NOMO-1 (cell line): ENCODE measurements around the gene MVB12A.

Experiments
- DNase-seq, 2 experiments: peaks; one replicate each; lab custom pipeline; 2025; ENCODE audit not compliant: unreplicated experiment in 2 of 2; lab: John Stamatoyannopoulos, UW

MVB12A gene

DNA sequence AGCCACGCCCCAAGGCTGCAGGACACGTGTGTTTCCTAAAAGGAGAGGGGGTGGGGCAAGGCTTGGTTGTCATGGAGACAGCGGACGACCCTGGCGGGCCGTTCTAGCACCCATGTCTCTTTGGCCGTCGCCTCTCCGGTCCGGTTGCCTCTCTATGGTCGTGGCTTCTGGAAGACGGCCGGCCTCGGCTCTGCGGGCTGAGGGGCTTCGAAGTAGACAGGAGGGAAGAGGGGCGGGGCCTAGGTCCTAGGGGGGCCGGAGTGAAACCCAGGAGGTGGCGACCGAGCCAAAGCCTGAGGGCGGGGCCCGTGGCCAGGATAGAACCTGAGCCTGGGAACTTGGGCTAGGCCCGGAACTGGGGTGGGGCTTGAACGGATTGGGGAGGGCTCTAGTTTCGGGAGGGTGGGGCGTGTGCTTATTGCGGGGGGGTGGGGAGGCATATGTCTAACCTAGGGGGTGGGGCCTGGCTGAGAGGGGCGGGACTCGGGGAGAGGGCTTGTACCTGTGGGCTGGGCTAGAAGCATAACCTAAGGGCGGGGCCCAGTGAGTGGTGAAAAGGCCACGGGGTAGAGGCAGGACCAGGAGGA lies 49.7 kb downstream of the MVB12A start:
- DNase-seq, result peak; percentile 97

DNA sequence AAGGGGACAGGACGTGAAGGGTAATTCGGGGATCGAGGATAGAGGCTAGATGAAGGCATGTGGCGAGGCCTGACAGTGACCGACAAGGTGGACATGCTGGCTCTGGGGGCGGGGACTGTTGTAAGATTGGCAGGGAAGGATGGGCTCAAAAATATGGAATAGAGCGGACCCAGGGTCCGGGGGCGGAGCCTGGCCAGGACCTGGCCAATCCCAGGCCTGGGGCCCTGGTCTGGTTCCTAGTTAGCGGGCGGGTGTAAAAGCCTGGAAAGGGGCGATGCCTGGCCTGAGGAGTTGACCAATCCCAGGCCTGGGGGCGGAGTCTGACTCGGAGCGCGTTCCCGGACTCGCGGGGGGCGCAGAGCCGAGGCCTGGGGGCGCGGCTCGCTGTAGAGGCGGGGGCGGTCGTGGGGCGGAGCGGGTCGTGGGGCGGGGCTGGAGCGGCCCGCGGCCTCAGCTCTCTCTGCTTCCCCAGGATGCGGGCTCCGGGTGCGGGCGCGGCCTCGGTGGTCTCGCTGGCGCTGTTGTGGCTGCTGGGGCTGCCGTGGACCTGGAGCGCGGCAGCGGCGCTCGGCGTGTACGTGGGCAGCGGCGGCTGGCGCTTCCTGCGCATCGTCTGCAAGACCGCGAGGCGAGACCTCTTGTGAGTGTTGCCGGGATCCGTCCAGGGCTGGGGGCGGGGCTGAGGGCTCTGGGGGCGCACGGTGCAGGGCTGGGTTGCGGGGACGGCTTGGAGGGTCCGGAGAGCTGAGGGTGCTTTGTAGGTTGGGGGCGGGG lies 50.4 kb downstream of the MVB12A start, which contains the start of gene SLC27A1:
Gene SLC27A1, plus strand, starts transcription at position 457 of the 774 bp plus-strand sequence. Its CDS starts 17 bp downstream, at position 474.
- peak; percentile 99 for DNase-seq

DNA sequence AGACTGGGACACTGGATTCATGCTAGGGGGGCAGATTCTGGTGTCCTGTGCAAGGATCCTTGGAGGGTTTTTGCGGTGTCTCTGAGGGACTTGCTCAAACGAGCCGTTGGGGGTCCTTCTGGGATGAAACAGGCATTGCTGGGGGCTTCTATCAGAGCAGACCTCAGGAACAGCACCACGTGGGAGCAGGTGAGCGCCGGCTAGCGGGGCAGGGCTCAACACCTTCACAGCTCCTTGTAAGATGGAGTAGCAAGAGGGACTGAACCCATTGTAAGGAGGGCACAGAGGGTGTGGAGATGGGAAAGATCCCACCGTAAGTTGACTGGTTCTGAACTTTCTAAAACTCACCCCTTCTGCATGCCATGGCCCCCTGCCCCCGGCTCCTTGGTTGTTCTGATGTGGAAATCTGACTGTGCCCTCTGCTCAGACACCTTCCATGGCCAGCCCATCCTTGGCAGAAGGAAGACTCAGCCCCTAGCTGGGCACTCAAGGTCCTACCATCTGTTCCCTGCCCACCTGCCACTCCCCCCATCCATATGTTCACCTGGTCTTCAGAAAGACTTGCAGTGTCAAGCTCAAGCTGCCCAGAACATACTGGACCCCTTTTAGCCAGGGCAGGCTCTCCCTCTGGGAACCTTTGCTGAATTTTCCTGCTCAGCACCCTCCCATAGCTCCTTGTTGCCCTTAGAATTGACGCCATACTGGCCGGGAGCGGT lies 51.7 kb downstream of the MVB12A start:
- no peak for DNase-seq

DNA sequence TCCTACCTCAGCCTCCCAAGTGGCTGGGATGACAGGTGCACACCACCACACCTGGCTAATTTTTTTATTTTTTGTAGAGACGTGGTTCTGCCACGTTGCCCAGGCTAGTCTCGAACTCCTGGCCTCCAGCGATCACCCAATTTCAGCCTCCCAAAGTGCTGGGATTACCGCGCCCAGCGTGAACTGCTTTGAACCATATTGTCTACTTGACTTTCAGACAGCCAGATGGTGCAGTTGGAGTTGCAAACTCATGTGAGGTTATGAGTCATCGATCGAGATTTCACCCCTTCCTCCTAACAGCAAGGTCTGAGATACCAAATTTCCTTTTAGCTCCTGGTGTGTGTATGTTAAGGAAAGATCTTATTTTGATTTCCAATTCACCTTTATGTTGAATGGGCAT lies 53.2 kb downstream of the MVB12A start:
- DNase-seq, result peak; percentile 74 to 90
